ENCODE measurements around the gene OSBPL8.

OSBPL8 gene

DNA sequence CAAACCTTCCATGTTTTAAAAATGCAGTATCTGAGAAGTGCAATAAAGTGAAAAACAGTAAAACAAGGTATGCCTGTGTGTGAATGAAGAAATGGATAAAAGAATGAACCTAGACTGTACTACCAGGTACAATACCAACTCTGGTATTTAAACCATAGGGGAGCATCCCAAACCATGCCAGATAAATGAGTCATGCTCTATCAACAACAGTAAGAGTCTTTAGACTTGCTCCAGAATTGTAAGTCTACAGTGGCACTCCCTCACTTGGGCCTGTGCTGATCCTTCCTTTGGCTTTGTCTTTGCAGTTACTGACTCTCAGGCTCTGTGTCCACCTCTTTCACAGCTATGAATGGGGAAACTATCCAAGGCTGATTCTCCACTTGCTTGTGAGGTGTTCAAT, 249.5 kb downstream of the OSBPL8 start:
- Histone ChIP-seq H3K27ac (ENCODE audit: low read depth, low read length, severe bottlenecking) (no peak overlapping the region), H3K36me3 (ENCODE audit: control insufficient read depth, insufficient read depth, low read length) (no peaks in the 10 kb centered on the region), H3K4me3 (ENCODE audit: extremely low read depth, insufficient read depth, low read length, poor library complexity, severe bottlenecking) (no peak overlapping the region), H3K4me1 (ENCODE audit: control insufficient read depth, insufficient read depth, low read length, poor library complexity, severe bottlenecking) (peaks cover 13% of the 10 kb centered on the region), H3K9me3 (ENCODE audit: control insufficient read depth, low read length) (no peaks in the 10 kb centered on the region)

DNA sequence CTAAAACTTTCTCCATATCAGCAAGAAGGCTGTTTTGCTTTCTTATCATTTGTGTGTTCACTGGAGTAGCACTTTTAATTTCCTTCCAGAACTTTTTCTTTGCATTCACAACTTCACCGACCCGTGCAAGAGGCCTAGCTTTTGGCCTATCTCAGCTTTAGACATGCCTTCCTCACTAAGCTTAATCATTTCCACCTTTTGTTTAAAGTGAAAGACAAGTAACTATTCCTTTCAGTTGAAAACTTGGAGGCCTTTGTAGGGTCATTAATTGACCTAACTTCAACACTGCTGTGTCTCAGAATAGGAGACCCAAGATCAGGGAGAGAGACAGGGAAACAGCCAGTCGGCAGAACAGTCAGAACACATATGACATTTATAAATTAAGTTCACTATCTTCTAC, 250.7 kb downstream of the OSBPL8 start:
- Histone ChIP-seq H3K4me1 (ENCODE audit: control insufficient read depth, insufficient read depth, low read length, poor library complexity, severe bottlenecking) (peaks cover 13% of the 10 kb centered on the region), H3K36me3 (ENCODE audit: control insufficient read depth, insufficient read depth, low read length) (no peaks in the 10 kb centered on the region), H3K4me3 (ENCODE audit: extremely low read depth, insufficient read depth, low read length, poor library complexity, severe bottlenecking) (no peak overlapping the region), H3K27ac (ENCODE audit: low read depth, low read length, severe bottlenecking) (no peak overlapping the region), H3K9me3 (ENCODE audit: control insufficient read depth, low read length) (peaks cover 2% of the 10 kb centered on the region)
- 79 to 87% methylated on average over 2 to 3 of the region's 3 CpGs for WGBS, 2 experiments (ENCODE audit: insufficient coverage in 2 of 2)

DNA sequence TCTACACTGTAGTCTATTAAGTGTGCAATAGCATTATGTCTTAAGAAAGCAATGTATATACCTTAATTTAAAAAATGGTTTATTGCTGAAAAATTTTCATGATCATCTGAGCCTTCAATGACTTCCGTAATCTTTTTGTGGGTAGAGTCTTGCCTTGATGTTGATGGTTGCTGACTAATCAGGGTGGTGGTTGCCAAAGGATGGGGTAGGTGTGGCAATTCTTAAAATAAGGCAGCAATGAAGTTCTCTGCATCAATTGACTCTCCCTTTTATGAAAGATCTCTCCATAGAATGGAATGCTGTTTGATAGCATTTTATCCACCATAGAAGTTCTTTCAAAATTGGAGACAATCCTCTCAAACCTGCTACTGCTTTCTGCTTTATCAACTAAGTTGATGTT, 252.5 kb downstream of the OSBPL8 start:
- Histone ChIP-seq H3K9me3 (ENCODE audit: control insufficient read depth, low read length) (peaks cover 4% of the 10 kb centered on the region), H3K4me3 (ENCODE audit: extremely low read depth, insufficient read depth, low read length, poor library complexity, severe bottlenecking) (no peak overlapping the region), H3K4me1 (ENCODE audit: control insufficient read depth, insufficient read depth, low read length, poor library complexity, severe bottlenecking) (peaks cover 11% of the 10 kb centered on the region), H3K27ac (ENCODE audit: low read depth, low read length, severe bottlenecking) (no peak overlapping the region), H3K36me3 (ENCODE audit: control insufficient read depth, insufficient read depth, low read length) (no peaks in the 10 kb centered on the region)
- 100% methylated on average over 1 of the region's 1 CpG; no CpG with 5 or more reads in 1 of the 2 experiments for WGBS, 2 experiments (ENCODE audit: insufficient coverage in 2 of 2)

DNA sequence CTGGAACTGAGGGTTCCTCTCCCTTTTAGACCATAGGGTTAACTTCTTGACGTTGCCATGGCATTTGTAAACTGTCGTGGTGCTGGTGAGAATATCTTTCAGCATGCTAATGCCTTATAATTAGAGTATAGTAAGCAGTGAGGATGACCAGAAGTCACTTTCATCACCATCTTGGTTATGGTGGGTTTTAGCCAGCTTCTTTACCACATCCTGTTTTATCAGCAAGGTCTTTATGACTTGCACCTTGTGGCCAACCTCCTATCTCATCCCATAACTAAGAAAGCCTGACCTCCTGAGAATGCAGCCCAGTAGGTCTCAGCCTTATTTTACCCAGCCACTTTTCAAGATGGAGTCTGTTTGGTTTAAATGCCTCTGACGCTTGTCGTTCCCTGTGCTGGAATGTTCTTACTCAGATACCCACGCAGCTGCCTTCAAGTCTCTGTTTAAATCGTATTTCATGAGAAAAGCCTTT, 255.5 kb downstream of the OSBPL8 start:
- H3K36me3 ChIP-seq (ENCODE audit: control insufficient read depth, insufficient read depth, low read length), result no peaks in the 10 kb centered on the region
- peaks cover 4% of the 10 kb centered on the region for H3K9me3 ChIP-seq (ENCODE audit: control insufficient read depth, low read length)
- H3K27ac ChIP-seq (ENCODE audit: low read depth, low read length, severe bottlenecking), result no peak overlapping the region
- no peak overlapping the region for H3K4me3 ChIP-seq (ENCODE audit: extremely low read depth, insufficient read depth, low read length, poor library complexity, severe bottlenecking)
- 95 to 98% methylated on average over 2 to 6 of the region's 6 CpGs for WGBS, 2 experiments (ENCODE audit: insufficient coverage in 2 of 2)
- peaks cover 8% of the 10 kb centered on the region for H3K4me1 ChIP-seq (ENCODE audit: control insufficient read depth, insufficient read depth, low read length, poor library complexity, severe bottlenecking)

DNA sequence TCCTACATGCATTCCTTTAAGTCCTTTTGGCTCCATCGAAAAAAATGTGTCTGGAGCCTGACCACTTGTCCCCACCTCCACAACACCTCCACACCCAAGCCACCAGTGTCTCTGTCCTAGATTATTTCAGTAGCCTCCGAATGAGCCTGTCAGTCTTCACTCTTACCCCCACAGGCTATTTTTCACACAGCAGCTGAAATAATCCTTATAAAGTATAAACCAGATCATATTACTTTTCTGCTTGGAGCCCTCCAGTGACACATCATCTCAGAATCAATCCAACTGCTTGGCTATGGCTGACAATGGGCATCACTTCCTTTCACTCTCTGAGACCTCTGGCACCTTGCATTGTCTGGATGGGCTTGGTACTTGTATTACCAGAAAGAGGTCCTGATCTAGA, 256.2 kb downstream of the OSBPL8 start:
- H3K36me3 ChIP-seq (ENCODE audit: control insufficient read depth, insufficient read depth, low read length), result no peaks in the 10 kb centered on the region
- WGBS, 2 experiments (ENCODE audit: insufficient coverage in 2 of 2), result 91 to 92% methylated on average over 2 of the region's 2 CpGs
- peaks cover 4% of the 10 kb centered on the region for H3K9me3 ChIP-seq (ENCODE audit: control insufficient read depth, low read length)
- H3K4me3 ChIP-seq (ENCODE audit: extremely low read depth, insufficient read depth, low read length, poor library complexity, severe bottlenecking), result no peak overlapping the region
- H3K27ac ChIP-seq (ENCODE audit: low read depth, low read length, severe bottlenecking), result no peak overlapping the region
- peaks cover 8% of the 10 kb centered on the region for H3K4me1 ChIP-seq (ENCODE audit: control insufficient read depth, insufficient read depth, low read length, poor library complexity, severe bottlenecking)

All from mesodermal cell (in vitro differentiated cells).